Left hindlimb (tissue), 1 donor: Measurements from ENCODE around the gene PAPLN.

ENCODE experiments used
- DNase-seq: peaks from one replicate; pipeline ENCODE4 v3.0.0-alpha.2; 2018

The PAPLN gene

GRCh38 chr14:73246387-73247150, 9.3 kb downstream of the PAPLN start:
- no peak for DNase-seq

GRCh38 chr14:73248108-73248868, 11.0 kb downstream of the PAPLN start:
- DNase-seq, result no peak

- no peak for DNase-seq
Measured at GRCh38 chr14:73249108-73249507, 11.8 kb downstream of the PAPLN start.

GRCh38 chr14:73249564-73250316, 12.4 kb downstream of the PAPLN start:
- DNase-seq, result no peak

GRCh38 chr14:73250317-73250713, 13.0 kb downstream of the PAPLN start:
- no peak for DNase-seq

GRCh38 chr14:73250781-73251500, 13.6 kb downstream of the PAPLN start:
- no peak for DNase-seq

- DNase-seq, result no peak
Measured at GRCh38 chr14:73251516-73252215, 14.4 kb downstream of the PAPLN start.

GRCh38 chr14:73252491-73253322, 15.4 kb downstream of the PAPLN start:
- DNase-seq, result no peak

GRCh38 chr14:73253323-73253610, 16.0 kb downstream of the PAPLN start:
- DNase-seq, result no peak

GRCh38 chr14:73253721-73254120, 16.4 kb downstream of the PAPLN start:
- DNase-seq, result no peak

- DNase-seq, result no peak
Measured at GRCh38 chr14:73254247-73255004, 17.1 kb downstream of the PAPLN start.

- no peak for DNase-seq
Measured at GRCh38 chr14:73255005-73255400, 17.7 kb downstream of the PAPLN start.

- DNase-seq, result no peak
Measured at GRCh38 chr14:73255693-73256225, 18.5 kb downstream of the PAPLN start.

GRCh38 chr14:73258076-73258475, 20.8 kb downstream of the PAPLN start:
- no peak for DNase-seq

GRCh38 chr14:73258845-73259611, 21.7 kb downstream of the PAPLN start:
- DNase-seq, result no peak

GRCh38 chr14:73259837-73260236, 22.5 kb downstream of the PAPLN start:
- DNase-seq, result no peak

GRCh38 chr14:73260574-73260973, 23.3 kb downstream of the PAPLN start:
- no peak for DNase-seq

GRCh38 chr14:73261075-73261474, 23.8 kb downstream of the PAPLN start:
- DNase-seq, result no peak
